ENCODE results near the gene FMN2. TPM values are rescaled to one million over a fixed set of nuclear protein-coding genes. Genes with fewer than 3 reads are reported as not detected.

The FMN2 gene
- total and polyA plus RNA-seq, 2 donors (not counting 1 experiment from before 2014, with no cell fraction given), result 8.0 to 13.7 TPM

DNA sequence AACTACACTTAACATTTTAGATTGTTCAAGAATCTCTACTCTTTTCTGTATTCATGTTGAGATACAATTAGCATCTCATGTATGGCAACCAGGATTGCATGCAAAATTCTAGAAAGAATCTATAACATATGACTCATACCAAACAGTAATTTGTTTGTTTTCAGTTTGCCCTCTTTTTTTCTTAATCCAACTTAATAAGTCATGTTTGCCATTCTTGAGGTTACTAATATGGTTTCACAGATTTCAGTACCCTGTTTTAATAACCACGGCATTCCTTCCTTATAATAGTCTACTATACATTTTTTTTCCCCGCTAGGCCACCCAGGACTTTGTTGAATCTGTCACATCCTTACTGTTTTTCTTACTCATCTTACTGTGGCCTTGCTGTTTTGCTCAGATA, 140.8 kb downstream of the FMN2 start:
- H2AFZ ChIP-seq (ENCODE audit: low read length), result no peak overlapping the region
- no peak overlapping the region for H3K4me3 ChIP-seq (replicated peaks in 1 of 4; ENCODE audit: control extremely low read depth in 1 of 4, insufficient read depth in 1 of 4, low read depth in 3 of 4, low read length in 4 of 4)
- H3K4me1 ChIP-seq (ENCODE audit: control insufficient read depth, extremely low read depth, insufficient read depth, low read length), result peaks cover 12% of the 10 kb centered on the region
- no peaks in the 10 kb centered on the region for H3K27me3 ChIP-seq (ENCODE audit: control insufficient read depth, insufficient read depth, low read length)
- peak overlapping the region; percentile 29 for H3K27ac ChIP-seq (ENCODE audit: insufficient read depth, low read length)
- peak; percentile 50 to 75 for DNase-seq (ENCODE audit: low read depth in 2 of 2)
- no peak overlapping the region for H3K9ac ChIP-seq (ENCODE audit: insufficient read depth, low read length)
- no peaks in the 10 kb centered on the region for H3K9me3 ChIP-seq (ENCODE audit: control insufficient read depth, insufficient read depth, low read depth, low read length)
- H3K4me2 ChIP-seq (ENCODE audit: extremely low read depth, insufficient read depth, low read length), result no peak overlapping the region
- no peaks in the 10 kb centered on the region for H3K36me3 ChIP-seq (ENCODE audit: control insufficient read depth, insufficient read depth, low read length)
- TF ChIP-seq, protein P1, sequence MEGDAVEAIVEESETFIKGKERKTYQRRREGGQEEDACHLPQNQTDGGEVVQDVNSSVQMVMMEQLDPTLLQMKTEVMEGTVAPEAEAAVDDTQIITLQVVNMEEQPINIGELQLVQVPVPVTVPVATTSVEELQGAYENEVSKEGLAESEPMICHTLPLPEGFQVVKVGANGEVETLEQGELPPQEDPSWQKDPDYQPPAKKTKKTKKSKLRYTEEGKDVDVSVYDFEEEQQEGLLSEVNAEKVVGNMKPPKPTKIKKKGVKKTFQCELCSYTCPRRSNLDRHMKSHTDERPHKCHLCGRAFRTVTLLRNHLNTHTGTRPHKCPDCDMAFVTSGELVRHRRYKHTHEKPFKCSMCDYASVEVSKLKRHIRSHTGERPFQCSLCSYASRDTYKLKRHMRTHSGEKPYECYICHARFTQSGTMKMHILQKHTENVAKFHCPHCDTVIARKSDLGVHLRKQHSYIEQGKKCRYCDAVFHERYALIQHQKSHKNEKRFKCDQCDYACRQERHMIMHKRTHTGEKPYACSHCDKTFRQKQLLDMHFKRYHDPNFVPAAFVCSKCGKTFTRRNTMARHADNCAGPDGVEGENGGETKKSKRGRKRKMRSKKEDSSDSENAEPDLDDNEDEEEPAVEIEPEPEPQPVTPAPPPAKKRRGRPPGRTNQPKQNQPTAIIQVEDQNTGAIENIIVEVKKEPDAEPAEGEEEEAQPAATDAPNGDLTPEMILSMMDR (conservative IDR thresholded peaks at IDR 0.05 in 1 of 2, IDR thresholded peaks at IDR 0.05 in 1 of 2; ENCODE audit: low read depth in 1 of 2, low read length in 2 of 2), result no peak
- TF ChIP-seq EZH2 (IDR thresholded peaks at IDR 0.05; ENCODE audit: low read length, missing control alignments), result no peak
- no peaks in the 10 kb centered on the region for H4K20me1 ChIP-seq (ENCODE audit: control insufficient read depth, extremely low read depth, insufficient read depth, low read length)
- H3K79me2 ChIP-seq (ENCODE audit: control insufficient read depth, insufficient read depth, low read length), result no peaks in the 10 kb centered on the region

DNA sequence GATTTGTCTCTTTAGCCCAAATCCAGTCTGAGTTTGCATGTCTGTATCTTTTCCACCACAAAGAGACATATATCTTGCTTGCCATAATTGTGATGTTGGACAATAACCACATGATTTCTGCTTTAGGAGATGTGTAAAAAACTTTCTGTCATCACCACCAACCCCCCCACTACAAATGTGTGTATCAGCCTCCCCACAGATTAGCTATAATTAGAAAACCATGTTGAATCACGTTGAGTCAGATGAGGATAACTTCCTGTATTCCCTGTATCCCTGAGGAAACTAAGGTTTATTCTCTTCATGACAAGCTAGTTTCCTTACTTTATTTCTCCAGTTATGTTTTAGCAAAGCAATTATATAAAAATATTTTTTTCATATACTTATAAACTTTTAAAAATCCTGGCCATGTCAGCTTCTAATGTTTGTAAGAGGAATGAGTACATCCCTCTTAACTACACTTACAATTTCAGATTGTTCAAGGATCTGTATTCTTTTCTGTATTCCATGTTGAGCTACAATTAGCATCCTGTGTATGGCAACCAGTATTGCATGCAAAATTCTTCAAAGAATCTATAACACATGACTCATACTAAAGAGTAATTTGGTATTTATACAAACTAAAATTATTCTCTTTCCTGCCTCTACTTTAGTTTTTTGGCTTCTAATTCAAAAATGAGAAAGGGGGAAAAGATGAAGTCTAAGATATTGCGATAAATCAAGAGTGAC, 143.0 kb downstream of the FMN2 start:
- no peak overlapping the region for H3K4me3 ChIP-seq (replicated peaks in 1 of 4; ENCODE audit: control extremely low read depth in 1 of 4, insufficient read depth in 1 of 4, low read depth in 3 of 4, low read length in 4 of 4)
- no peak overlapping the region for H3K9ac ChIP-seq (ENCODE audit: insufficient read depth, low read length)
- TF ChIP-seq, protein P1 (conservative IDR thresholded peaks at IDR 0.05 in 1 of 2, IDR thresholded peaks at IDR 0.05 in 1 of 2; ENCODE audit: low read depth in 1 of 2, low read length in 2 of 2), result no peak
- TF ChIP-seq EZH2 (IDR thresholded peaks at IDR 0.05; ENCODE audit: low read length, missing control alignments), result no peak
- peak overlapping the region; percentile 13 for H3K4me2 ChIP-seq (ENCODE audit: extremely low read depth, insufficient read depth, low read length)
- no peaks in the 10 kb centered on the region for H3K36me3 ChIP-seq (ENCODE audit: control insufficient read depth, insufficient read depth, low read length)
- peaks cover 12% of the 10 kb centered on the region for H3K4me1 ChIP-seq (ENCODE audit: control insufficient read depth, extremely low read depth, insufficient read depth, low read length)
- no peaks in the 10 kb centered on the region for H4K20me1 ChIP-seq (ENCODE audit: control insufficient read depth, extremely low read depth, insufficient read depth, low read length)
- no peaks in the 10 kb centered on the region for H3K9me3 ChIP-seq (ENCODE audit: control insufficient read depth, insufficient read depth, low read depth, low read length)
- peak; percentile 39 to 83 for DNase-seq (ENCODE audit: low read depth in 2 of 2)
- peak overlapping the region; percentile 81 for H3K27ac ChIP-seq (ENCODE audit: insufficient read depth, low read length)
- H3K27me3 ChIP-seq (ENCODE audit: control insufficient read depth, insufficient read depth, low read length), result no peaks in the 10 kb centered on the region
- no peak overlapping the region for H2AFZ ChIP-seq (ENCODE audit: low read length)
- H3K79me2 ChIP-seq (ENCODE audit: control insufficient read depth, insufficient read depth, low read length), result no peaks in the 10 kb centered on the region

GRCh38 chr1:240235521-240236288, 144.0 kb downstream of the FMN2 start:
- TF ChIP-seq, protein P1 (conservative IDR thresholded peaks at IDR 0.05 in 1 of 2, IDR thresholded peaks at IDR 0.05 in 1 of 2; ENCODE audit: low read depth in 1 of 2, low read length in 2 of 2), result no peak
- TF ChIP-seq EZH2 (IDR thresholded peaks at IDR 0.05; ENCODE audit: low read length, missing control alignments), result no peak
- no peaks in the 10 kb centered on the region for H3K9me3 ChIP-seq (ENCODE audit: control insufficient read depth, insufficient read depth, low read depth, low read length)
- DNase-seq (ENCODE audit: low read depth in 2 of 2), result no peak
- H3K4me3 ChIP-seq (replicated peaks in 1 of 4; ENCODE audit: control extremely low read depth in 1 of 4, insufficient read depth in 1 of 4, low read depth in 3 of 4, low read length in 4 of 4), result no peak overlapping the region
- peaks cover 12% of the 10 kb centered on the region for H3K4me1 ChIP-seq (ENCODE audit: control insufficient read depth, extremely low read depth, insufficient read depth, low read length)
- H3K9ac ChIP-seq (ENCODE audit: insufficient read depth, low read length), result no peak overlapping the region
- no peak overlapping the region for H3K4me2 ChIP-seq (ENCODE audit: extremely low read depth, insufficient read depth, low read length)
- H3K27me3 ChIP-seq (ENCODE audit: control insufficient read depth, insufficient read depth, low read length), result no peaks in the 10 kb centered on the region
- H4K20me1 ChIP-seq (ENCODE audit: control insufficient read depth, extremely low read depth, insufficient read depth, low read length), result no peaks in the 10 kb centered on the region
- H3K27ac ChIP-seq (ENCODE audit: insufficient read depth, low read length), result peak overlapping the region; percentile 81
- no peak overlapping the region for H2AFZ ChIP-seq (ENCODE audit: low read length)
- no peaks in the 10 kb centered on the region for H3K79me2 ChIP-seq (ENCODE audit: control insufficient read depth, insufficient read depth, low read length)
- H3K36me3 ChIP-seq (ENCODE audit: control insufficient read depth, insufficient read depth, low read length), result peaks cover 1% of the 10 kb centered on the region
